Measurements from ENCODE around the gene TSEN2.
"Not testable (repeated sequence)": the region's sequence is repeated elsewhere in the genome, so short reads cannot be mapped to it uniquely, and the experiment has no call there.

Gene TSEN2

GRCh38 chr3:12507591-12508281 lies 23.5 kb downstream of the TSEN2 start:
- no peak for DNase-seq

GRCh38 chr3:12508291-12508700 lies 24.0 kb downstream of the TSEN2 start:
- no peak for DNase-seq

GRCh38 chr3:12509466-12509865 lies 25.2 kb downstream of the TSEN2 start:
- DNase-seq, result no peak

GRCh38 chr3:12512534-12513118 lies 28.3 kb downstream of the TSEN2 start:
- no peak for DNase-seq

GRCh38 chr3:12513694-12514446 lies 29.6 kb downstream of the TSEN2 start:
- DNase-seq, result no peak

- DNase-seq, result no peak
Observed at GRCh38 chr3:12515631-12516030, 31.4 kb downstream of the TSEN2 start.

GRCh38 chr3:12516873-12517272 lies 32.6 kb downstream of the TSEN2 start:
- no peak for DNase-seq

GRCh38 chr3:12518261-12519028 lies 34.2 kb downstream of the TSEN2 start:
- no peak for DNase-seq

- no peak for DNase-seq
Observed at GRCh38 chr3:12521010-12521409, 36.7 kb downstream of the TSEN2 start.

GRCh38 chr3:12522721-12523120 lies 38.4 kb downstream of the TSEN2 start:
- no peak for DNase-seq

GRCh38 chr3:12527757-12528143 lies 43.5 kb downstream of the TSEN2 start:
- no peak for DNase-seq

GRCh38 chr3:12532182-12532581 lies 47.9 kb downstream of the TSEN2 start:
- no peak for DNase-seq

GRCh38 chr3:12536423-12536822 lies 52.1 kb downstream of the TSEN2 start:
- DNase-seq, result no peak

- DNase-seq, result peak in 1 of 5 experiments; percentile 14
Observed at GRCh38 chr3:12541625-12542024, 57.3 kb downstream of the TSEN2 start.

GRCh38 chr3:12543497-12543896 lies 59.2 kb downstream of the TSEN2 start:
- not testable (repeated sequence) for DNase-seq

- no peak for DNase-seq
Observed at GRCh38 chr3:12544652-12545472, 60.6 kb downstream of the TSEN2 start.

- no peak for DNase-seq
Observed at GRCh38 chr3:12545473-12545791, 61.2 kb downstream of the TSEN2 start, which contains the start of gene MKRN2OS. MKRN2OS (minus strand) TSS chr3:12545499; CDS start chr3:12545464, 35 bp downstream.

- no peak for DNase-seq
Observed at GRCh38 chr3:12549971-12550760, 65.9 kb downstream of the TSEN2 start.

- peak in 1 of 5 experiments; percentile 16 for DNase-seq
Observed at GRCh38 chr3:12553921-12554391, 69.7 kb downstream of the TSEN2 start.

GRCh38 chr3:12556314-12556689 lies 72.0 kb downstream of the TSEN2 start:
- DNase-seq, result peak in 1 of 5 experiments; percentile 16
